Measurements from ENCODE around the gene GPR68.
"Not testable (repeated sequence)": the region's sequence is repeated elsewhere in the genome, so short reads cannot be mapped to it uniquely, and the experiment has no call there.

GPR68 gene

GRCh38 chr14:91228112-91229004, 16.1 kb downstream of the GPR68 start:
- no peak for DNase-seq

DNA sequence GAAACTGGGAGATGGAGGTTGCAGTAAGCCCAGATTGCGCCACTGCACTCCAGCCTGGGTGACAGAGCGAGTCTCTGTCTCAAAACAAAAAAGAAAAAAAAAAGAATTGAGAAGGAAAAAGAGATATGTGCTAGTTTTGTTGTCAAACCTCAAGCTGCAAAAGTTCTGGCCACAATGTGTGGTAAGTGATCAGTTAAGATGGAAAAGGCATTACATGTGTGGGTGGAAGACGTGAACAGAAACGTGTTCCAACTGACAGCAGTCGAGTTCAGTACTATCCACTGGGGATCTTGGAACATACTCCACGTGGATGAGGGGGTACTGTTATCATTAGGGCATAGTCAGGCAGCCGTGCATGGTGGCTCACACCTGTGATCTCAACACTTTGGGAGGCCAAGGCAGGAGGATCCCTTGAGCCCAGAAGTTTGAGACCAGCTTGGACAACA, 17.3 kb downstream of the GPR68 start:
- DNase-seq, result no peak

DNA sequence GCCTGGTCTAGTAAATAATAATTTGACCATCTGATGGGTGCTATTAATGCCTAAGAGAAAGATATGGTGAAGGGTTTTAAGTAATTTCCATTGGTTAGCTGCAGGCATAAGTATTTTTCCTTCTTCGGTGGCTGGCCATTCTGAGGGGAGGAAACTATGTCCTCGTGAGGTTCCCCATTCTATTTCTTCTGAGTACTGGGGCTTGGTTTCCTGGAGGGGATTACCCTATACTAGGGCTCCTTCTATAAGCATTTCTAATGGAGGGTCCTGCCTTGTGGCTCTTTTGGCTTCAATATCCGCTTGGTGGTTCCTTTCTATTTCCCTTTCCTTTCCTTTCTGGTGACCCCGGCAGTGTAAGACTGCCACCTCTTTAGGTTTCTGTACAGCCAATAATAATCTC, 18.1 kb downstream of the GPR68 start:
- DNase-seq, result not testable (repeated sequence)

GRCh38 chr14:91225025-91225424, 19.5 kb downstream of the GPR68 start:
- peak in 1 of 3 experiments; percentile 94 for DNase-seq

GRCh38 chr14:91223028-91223783, 21.3 kb downstream of the GPR68 start:
- peak in 1 of 3 experiments; percentile 33 for DNase-seq

DNA sequence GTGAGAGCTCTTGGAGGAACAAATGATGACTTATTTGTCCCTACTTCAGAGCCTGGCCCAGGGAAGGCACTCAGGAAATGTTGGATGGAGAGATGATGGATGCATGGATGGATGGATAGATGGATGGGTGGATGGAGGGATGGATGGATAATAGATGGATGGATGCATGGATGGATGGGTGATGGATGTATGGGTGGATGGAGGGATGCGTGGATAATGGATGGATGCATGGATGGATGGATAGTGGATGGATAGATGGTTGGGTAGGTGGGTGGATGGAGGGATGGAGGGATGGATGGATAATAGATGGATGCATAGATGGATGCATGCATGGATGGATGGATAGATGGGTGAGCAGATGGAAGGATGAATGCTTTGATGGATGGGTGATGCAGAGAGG, 23.2 kb downstream of the GPR68 start:
- no peak for DNase-seq

GRCh38 chr14:91220581-91221000, 23.9 kb downstream of the GPR68 start:
- no peak for DNase-seq

GRCh38 chr14:91219517-91220389, 24.8 kb downstream of the GPR68 start:
- no peak for DNase-seq

DNA sequence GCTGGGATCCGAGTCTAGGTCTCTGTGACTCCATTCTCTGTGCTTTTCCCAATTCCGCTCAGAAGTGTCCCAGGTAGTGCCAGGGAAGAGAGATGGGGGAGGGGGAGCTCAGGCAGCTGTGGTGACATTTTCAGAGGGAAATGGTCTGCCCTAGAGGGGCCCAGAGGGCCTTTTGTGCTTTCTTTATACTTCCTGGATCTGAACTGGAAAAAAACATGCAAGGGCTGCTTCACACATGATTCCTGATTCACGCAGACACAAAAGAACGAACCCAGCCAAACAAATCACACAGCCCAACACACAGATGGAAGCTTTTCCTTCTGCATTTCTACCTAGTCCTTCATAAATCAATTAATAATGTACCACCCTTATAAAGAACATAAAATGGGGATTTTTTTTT, 26.5 kb downstream of the GPR68 start:
- DNase-seq, result no peak

- no peak for DNase-seq
Measured at GRCh38 chr14:91216731-91217226, 27.7 kb downstream of the GPR68 start.

DNA sequence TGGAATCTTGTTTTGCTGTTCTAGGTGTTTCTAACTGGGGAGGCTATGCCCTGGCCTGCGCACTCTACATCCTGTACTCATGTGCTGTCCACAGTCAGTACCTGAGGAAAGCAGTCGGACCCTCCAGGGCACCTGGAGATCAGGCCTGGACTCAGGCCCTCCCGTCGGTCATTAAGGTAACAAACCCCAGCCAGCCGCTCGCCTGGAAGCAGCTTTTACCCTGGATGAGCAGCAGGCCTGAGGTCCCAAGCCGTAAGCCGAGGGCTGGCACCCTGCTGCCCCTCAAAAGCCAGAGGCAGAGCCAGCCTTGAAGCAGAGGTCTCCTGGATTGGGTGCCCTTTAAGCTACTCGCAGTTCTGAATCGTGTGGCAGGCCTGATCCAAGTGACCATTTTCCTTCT, 29.1 kb downstream of the GPR68 start:
- no peak for DNase-seq

DNA sequence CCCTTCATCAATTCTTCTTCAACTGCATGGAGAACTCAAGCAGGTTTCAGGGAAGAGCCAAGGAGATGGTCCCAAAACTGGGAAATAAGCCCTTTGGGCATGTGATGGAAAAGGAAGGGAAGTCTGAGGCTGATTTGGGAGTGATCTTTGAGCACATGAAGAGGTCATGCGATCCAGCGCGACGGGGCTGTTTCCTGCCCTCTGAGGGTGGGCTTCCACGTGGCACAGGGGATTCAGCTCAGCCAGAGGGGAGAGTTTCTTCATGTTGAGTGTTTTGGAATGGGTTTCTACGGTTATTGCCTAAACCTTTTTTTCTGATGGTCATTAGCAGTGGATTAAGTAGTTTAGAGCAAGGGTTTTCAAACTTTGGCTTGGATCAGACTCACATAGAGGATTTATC, 30.2 kb downstream of the GPR68 start:
- no peak for DNase-seq

DNA sequence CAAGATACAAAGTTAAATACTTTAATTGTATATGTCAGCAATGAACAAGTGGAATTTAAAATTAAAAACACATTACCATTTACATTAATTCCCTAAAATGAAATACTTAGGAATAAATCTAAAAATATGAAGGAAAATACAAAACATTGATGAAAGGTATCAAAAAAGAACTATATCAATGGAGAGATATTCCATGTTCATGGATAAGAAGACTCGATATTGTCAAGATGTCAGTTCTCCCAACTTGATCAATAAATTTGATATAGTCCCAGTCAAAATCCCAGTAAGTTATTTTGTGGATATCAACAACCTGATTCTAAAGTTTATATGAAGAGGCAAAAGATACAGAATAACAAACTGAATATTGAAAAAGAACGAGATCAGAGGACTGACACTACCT, 33.5 kb downstream of the GPR68 start:
- DNase-seq, result no peak

- no peak for DNase-seq
Measured at GRCh38 chr14:91207008-91207407, 37.5 kb downstream of the GPR68 start.

- no peak for DNase-seq
Measured at GRCh38 chr14:91205459-91205858, 39.0 kb downstream of the GPR68 start.

DNA sequence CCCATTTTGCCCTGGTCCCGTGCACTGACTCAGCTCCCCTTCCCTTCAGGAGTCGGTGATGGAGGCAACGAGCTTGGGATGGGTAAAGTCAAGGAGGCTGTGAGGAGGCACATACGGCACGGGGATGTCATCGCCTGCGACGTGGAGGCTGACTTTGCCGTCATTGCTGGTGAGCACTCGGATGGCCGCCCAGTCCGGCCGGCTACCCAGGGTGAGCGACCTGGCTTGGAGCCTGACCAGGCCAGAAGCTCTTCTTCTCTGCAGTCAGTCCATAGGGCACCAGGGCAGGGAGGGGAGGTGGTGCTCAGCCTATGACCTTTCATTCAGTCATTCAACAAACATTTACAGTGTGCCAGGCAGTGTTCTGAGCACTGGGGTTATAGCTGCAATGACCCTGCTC, 39.8 kb downstream of the GPR68 start:
- DNase-seq, result no peak

- DNase-seq, result no peak
Measured at GRCh38 chr14:91202234-91202974, 42.1 kb downstream of the GPR68 start.

DNA sequence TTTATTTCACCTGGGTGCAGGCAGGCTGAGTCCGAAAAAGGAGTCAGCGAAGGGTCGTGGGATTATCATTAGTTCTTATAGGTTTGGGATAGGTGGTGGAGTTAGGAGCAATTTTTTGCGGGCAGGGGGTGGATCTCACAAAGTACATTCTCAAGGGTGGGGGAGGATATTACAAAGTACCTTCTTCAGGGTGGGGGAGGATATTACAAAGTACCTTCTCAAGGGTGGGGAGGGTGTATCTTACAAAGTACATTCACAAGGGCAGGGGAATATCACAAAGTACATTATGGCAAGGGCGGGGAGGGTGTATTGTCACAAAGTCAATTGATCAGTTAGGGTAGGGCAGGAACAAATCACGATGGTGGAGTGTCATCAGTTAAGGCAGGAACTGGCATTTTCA, 43.7 kb downstream of the GPR68 start:
- DNase-seq, result not testable (repeated sequence)

DNA sequence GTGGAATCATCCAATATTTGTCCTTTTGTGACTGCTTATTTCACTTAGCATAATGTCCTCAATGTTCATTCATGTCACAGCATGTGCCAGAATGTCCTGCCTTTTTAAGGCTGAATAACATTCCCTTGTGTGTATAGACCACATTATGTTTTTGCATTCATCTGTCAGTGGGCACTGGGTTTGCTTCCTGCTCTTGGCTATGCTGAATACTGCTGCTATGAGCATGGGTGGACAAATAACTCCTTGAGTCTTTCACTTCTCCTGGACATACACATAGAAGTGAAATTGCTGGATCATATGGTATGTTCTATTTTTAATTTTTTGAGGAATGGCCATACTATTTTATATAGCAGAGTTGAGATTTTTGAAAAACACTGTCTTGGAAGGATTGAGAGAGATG, 46.9 kb downstream of the GPR68 start:
- no peak for DNase-seq

GRCh38 chr14:91195881-91196280, 48.6 kb downstream of the GPR68 start:
- DNase-seq, result peak in 1 of 3 experiments; percentile 26

DNA sequence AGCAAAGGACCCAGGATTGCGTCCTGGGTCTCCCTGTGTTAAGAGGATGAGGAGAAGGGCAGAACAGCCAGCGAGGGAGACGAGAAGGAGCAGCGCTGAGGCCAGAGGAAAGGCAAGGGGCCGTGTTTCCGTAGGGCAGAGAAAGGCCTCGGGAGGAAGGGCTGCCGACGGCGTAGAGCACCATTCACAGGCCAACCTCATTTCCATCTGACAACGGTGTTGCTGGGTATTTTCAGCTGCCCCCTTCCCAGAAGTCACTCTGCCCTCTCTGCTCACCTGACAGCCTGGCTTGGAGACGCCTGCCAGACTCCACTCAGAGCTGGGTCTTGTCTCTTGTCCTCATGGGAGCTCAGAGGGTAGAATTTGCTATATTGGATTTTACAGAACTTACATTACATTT, 51.4 kb downstream of the GPR68 start:
- no peak for DNase-seq

DNA sequence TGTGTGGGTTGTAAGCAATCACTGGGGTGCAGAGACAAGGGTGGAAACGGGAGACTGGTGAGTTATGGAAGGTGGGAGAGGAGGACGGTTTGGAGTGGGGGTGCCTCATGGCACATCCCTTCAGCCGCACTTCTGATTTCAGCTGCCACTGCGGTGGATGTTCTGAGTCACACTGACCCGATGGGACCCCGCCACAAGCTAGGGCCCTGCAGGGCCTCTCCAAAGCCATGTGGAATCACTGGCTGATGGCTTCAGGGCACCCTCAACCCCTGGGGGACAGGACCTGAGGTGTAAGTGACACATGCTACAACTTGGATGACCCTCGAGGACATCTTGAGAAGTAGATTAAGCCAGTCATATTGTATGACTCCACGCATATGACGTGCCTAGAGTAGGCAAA, 53.7 kb downstream of the GPR68 start:
- no peak for DNase-seq
